EH (cell line): ENCODE measurements around the gene ACAD8.

Experiments
- DNase-seq: peaks from one replicate; pipeline ENCODE4 v3.0.0-alpha.2; 2015; ENCODE audit warnings: low read depth

The ACAD8 gene

GRCh38 chr11:134290646-134291045 is 37.3 kb downstream of the ACAD8 start:
- DNase-seq: no peak

- no peak for DNase-seq
These were observed 37.8 kb downstream of the ACAD8 start for GRCh38 chr11:134291196-134291595.

- no peak for DNase-seq
These were observed 39.3 kb downstream of the ACAD8 start for GRCh38 chr11:134292661-134293060.

- no peak for DNase-seq
These were observed 40.0 kb downstream of the ACAD8 start for GRCh38 chr11:134293119-134294113.

- DNase-seq: no peak
These were observed 41.3 kb downstream of the ACAD8 start for GRCh38 chr11:134294664-134295063.

- no peak for DNase-seq
These were observed 58.9 kb downstream of the ACAD8 start for GRCh38 chr11:134312223-134312622.

- no peak for DNase-seq
These were observed 59.4 kb downstream of the ACAD8 start for GRCh38 chr11:134312807-134313206.

GRCh38 chr11:134313379-134313778 is 60.0 kb downstream of the ACAD8 start:
- no peak for DNase-seq

GRCh38 chr11:134313821-134314607 is 60.6 kb downstream of the ACAD8 start:
- no peak for DNase-seq
